CD4-positive, alpha-beta T cell treated with Interleukin-15 for 4 hours (primary cell): ENCODE measurements around the gene DOCK7.
"Not testable (repeated sequence)": the region's sequence is repeated elsewhere in the genome, so short reads cannot be mapped to it uniquely, and the experiment has no call there.

Source experiments
- DNase-seq: peaks from one replicate; pipeline ENCODE4 v3.0.0-alpha.2; 2020; ENCODE audit warnings: low spot score

Gene DOCK7

DNA sequence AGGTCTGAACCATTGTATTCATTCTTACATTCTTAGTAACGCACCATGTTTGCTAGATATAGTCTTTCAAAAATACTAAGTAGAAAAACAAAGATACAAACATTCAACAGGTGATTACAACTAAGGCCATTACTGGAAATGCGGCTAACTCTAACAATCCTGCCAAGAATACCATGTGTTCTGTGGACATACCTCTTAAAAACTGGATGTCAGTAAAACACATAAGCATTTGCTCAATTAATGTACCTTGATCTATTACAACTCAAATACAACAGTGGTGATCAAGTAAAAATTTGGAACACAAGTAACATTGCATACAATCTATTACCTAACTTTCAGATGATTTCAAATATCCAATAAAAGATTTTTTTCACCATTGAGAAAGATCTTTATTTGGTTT lies 75.4 kb downstream of the DOCK7 start:
- DNase-seq = no peak

DNA sequence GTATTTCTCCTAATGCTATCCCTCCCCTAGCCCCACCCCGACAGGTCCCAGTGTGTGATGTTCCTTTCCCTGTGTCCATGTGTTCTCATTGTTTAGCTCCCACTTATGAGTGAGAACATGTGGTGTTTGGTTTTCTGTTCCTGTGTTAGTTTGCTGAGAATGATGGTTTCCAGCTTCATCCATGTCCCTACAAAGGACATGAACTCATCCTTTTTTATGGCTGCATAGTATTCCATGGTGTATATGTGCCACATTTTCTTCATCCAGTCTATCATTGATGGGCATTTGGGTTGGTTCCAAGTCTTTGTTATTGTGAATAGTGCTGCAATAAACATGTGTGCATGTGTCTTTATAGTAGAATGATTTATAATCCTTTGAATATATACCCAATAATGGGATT lies 77.6 kb downstream of the DOCK7 start:
- not testable (repeated sequence) for DNase-seq

DNA sequence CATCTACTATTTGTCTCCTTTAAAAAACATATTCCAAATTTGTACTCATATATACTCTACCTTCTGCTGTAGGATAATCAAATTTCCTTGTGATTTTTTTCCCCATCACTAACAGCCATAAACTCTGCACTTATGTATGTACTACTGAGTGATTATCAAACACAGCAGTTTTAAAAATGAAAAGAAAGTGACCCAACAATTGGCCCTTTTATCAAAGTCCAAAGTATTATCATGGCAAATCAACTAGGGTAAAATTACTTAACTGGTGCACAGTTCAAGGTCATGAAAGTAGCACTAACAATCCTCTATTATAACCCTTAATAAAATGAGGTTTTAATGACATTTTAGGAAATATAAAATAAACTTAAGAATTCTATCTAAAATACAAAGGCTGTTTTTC lies 79.3 kb downstream of the DOCK7 start:
- DNase-seq = no peak

DNA sequence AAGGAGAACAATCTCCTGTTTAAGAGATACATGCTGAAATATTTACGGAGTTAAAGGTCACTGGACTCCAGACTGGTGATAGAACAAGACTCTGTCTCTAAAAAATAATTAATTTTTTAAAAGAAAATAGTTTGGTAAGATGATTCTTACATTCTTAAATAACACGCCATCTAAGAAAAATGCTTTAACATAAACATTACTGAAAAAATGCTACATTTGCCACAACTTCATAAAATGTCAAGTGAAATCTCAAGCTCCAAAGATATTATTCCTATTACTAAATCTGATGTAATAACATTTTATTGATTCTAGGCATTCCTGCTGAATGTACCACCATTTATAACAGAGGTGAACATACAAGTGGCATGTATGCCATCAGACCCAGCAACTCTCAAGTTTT lies 86.7 kb downstream of the DOCK7 start:
- no peak for DNase-seq

GRCh38 chr1:62599044-62599443 lies 89.1 kb downstream of the DOCK7 start:
- DNase-seq = no peak

GRCh38 chr1:62597281-62597680 lies 90.9 kb downstream of the DOCK7 start, which contains the start of gene ANGPTL3:
Gene ANGPTL3 (plus strand): TSS chr1:62597520. CDS start chr1:62597567, 47 bp downstream.
- no peak for DNase-seq

DNA sequence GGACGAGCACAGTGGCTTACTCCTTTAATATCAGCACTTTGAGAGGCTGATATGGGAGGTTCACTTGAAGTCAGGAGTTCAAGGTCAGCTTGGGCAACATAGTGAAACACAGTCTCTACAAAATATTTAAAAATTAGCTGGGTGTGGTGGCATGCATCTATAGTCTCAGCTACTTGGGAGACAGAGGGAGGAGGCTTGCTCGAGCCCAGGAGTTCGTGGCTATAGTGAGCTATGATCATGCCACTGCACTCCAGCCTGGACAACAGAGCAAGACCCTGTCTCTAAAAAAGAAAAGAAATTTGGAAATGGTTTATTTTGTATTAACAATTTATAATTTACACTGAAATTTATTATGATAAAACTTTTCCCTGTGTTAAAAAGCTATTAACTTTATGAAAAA lies 92.5 kb downstream of the DOCK7 start:
- no peak for DNase-seq

DNA sequence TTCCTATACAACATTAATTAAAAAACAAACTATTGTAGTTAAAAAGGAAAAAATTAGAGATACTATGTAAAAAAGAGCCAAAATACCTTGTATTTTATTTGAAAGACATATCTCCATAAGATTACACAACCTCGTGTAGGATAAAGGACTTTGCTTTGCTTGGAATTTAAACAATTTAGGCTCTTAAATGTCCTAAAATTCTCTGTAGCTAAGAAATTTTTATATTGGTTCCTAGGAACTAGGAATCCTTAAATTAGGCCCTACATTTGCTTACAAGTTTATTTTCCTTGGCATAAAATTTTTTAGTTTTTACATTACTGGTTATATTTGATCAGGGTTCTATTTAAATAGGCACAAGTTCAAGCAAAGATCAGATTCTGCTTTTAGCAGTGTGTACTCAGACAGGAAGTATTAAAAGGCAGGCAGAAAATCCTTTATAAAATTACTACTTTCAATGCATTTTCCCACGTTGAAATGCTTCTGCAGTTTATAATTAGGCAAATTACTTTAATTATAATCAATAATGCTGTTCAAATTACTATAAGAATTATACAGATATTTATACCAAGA lies 94.3 kb downstream of the DOCK7 start:
- no peak for DNase-seq

GRCh38 chr1:62590970-62591368 lies 97.2 kb downstream of the DOCK7 start:
- no peak for DNase-seq

GRCh38 chr1:62590255-62590969 lies 97.8 kb downstream of the DOCK7 start:
- no peak for DNase-seq

DNA sequence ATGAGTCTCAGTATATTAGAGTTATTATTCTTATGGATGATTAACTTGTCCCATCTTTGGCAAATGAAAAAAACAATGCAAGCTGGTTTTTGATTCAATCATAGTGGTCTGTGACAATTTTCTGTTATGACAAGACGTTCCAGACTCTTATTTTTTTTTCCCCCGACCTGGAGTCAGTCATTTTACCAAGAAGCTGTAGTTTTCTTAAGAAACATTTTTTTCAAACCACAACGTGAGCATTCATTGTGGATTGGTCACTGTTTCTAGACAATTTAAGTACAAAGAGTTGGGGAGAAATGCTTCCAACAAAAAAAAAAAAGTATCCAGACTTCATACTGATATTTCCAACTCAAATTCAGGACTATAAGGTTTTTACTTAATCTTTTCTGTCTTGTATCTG lies 98.9 kb downstream of the DOCK7 start:
- DNase-seq = no peak

DNA sequence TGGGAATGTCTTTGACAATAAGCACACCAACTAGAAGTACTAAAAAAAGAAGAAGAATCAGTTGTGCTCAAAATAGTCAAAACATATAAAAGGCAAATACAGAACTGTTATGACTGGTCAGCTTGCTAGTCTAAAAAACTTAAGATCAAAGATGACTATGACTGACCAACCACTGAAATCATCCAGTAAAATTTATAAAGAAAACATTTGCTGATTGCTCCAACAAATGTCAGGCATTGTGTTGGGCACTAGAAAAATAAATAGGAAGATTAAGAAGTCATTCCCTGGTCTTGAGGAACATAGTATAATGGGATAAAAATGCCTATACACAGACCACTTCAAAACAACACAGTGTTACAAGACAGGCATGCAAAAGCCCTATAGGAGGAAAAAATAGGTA lies 100.2 kb downstream of the DOCK7 start:
- no peak for DNase-seq

DNA sequence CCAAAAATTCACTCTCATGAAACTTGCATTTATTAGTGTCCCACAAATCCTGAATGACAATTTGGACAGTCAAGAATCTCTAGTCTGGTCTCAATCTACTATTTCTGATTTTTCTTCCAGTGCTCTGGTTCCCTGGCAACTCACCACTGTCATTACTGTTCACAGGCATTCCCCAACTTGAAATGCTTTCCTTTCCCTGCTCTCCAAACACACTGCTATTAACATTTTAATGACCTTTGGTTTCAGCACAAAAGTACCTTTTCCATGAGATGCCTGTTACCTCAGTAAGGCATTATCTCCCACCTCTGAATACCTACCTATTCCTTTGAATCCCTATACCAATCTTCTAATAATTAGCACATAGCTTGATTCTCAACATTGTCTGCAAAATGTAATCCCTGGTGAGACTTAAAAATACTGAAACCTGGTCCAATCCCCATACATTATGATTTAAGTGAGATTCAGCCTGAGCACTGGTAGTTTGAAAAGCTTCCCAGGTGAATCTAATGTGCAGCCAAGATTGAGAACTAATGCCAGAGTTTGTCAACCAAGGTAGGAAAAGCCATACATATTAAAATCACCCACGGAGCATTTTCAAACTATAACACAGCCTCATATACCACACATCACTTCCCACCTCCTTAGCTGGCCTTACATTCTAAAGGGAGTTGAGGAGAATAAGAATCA lies 102.6 kb downstream of the DOCK7 start:
- no peak for DNase-seq

GRCh38 chr1:62573675-62574074 lies 114.5 kb downstream of the DOCK7 start:
- DNase-seq = no peak

DNA sequence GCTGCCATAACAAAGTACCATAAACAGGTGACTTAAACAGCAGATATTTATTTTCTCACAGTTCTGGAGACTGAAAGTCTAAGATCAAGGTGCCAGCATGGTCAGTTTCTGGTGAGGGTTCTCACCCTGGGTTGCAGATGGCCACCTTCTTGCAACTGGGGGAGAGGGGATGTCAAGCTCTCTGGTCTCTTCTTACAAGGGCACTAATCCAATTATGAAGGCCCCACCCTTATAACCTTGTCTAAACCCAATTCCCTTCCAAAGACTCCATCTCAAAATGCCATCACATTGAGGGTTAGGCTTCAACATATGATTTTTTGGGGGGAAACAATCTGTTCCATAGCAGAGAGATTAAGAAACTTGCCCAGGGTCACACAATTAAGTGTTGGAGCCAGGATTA lies 115.7 kb downstream of the DOCK7 start:
- no peak for DNase-seq

GRCh38 chr1:62571517-62571916 lies 116.7 kb downstream of the DOCK7 start:
- not testable (repeated sequence) for DNase-seq

- DNase-seq = not testable (repeated sequence)
Measured at GRCh38 chr1:62567926-62568325, 120.3 kb downstream of the DOCK7 start.

GRCh38 chr1:62567182-62567581 lies 121.0 kb downstream of the DOCK7 start:
- not testable (repeated sequence) for DNase-seq

DNA sequence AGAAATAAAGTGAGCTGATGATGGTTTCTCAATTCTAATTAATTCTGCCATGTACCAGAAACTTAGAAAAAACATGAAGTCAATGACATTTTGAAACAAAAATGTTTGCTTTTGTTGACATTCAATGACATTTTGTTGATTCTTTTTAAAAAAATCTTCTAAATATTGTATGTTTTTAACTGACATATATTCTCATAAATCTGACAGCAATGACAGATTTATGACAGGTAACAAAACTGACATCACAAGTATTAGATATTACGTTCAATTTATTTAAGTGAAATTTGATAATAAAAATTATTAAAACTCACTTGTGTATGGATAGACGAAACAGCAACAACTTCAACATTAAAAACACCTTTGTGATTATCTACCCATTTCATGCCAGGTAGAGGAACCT lies 126.9 kb downstream of the DOCK7 start:
- no peak for DNase-seq

- no peak for DNase-seq
Measured at GRCh38 chr1:62544570-62544969, 143.6 kb downstream of the DOCK7 start.

DNA sequence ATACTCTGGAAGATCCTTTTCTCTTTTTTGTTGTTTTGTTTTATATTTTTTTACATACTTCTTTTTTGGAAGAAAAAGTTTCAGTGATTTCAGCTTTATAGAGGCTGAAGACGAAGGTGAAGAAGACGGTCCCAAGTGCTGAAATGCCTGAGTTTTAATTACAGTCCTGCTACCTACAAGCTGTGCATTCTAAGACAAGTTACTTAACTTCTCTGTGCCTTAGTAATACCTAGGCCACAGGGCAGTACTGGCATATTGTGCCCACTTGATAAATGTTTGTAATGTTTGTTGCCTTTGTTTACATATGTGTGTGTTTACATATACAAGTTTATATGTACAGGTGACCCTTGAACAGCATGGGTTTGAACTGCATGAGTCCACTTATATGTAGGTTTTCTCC lies 147.1 kb downstream of the DOCK7 start:
- DNase-seq = no peak

GRCh38 chr1:62539028-62539447 lies 149.1 kb downstream of the DOCK7 start:
- DNase-seq = no peak

DNA sequence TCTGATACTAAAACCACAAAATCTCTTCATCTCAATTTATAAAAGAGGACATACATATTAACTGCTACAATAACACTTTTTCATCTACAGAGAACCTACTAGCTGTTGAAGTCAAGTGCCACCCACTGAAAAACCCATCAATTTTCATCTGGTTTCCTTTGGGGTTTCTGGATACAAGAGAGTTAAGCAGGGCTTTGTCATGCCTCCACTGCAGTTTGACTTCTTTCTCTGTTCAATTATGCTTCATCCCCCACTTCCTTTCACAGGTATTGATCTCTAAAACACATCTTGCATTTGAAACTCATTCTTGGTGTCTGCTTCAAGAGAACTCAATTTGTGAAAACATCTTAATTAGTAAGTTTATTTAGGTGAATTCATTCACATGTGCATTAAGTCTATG lies 151.3 kb downstream of the DOCK7 start:
- DNase-seq = no peak
